ENCODE data around the gene OSMR.
A peak's percentile ranks its signal among the peaks of the same experiment; 100 is the strongest.

- no peak for TF ChIP-seq CTCF (IDR thresholded peaks at IDR 0.05)
- TF ChIP-seq POLR2AphosphoS5 (IDR thresholded peaks at IDR 0.05) = peak; percentile 53
Observed at GRCh38 chr5:38923661-38924451, 78.0 kb downstream of the OSMR start.

Measured in gastroesophageal sphincter (tissue), 3 donors.